Measurements from ENCODE around the gene ACSF2. TPM values are rescaled to one million over a fixed set of nuclear protein-coding genes. Genes with fewer than 3 reads are reported as not detected.

ACSF2 gene
- total RNA-seq, 1 donor from 2014 or later = 17.9 TPM

- no peak for ATAC-seq (ENCODE audit: low read depth)
- Mint-ChIP-seq H3K4me1 (peaks cover 39% of the 10 kb centered on the region), H3K36me3 (ENCODE audit: low read depth) (peaks cover 11% of the 10 kb centered on the region), H3K27ac (no peak overlapping the region), H3K9me3 (no peaks in the 10 kb centered on the region), H3K27me3 (peaks cover 10% of the 10 kb centered on the region), H3K4me3 (peak overlapping the region; percentile 53)
- no peak for DNase-seq
- TF ChIP-seq, protein P1, sequence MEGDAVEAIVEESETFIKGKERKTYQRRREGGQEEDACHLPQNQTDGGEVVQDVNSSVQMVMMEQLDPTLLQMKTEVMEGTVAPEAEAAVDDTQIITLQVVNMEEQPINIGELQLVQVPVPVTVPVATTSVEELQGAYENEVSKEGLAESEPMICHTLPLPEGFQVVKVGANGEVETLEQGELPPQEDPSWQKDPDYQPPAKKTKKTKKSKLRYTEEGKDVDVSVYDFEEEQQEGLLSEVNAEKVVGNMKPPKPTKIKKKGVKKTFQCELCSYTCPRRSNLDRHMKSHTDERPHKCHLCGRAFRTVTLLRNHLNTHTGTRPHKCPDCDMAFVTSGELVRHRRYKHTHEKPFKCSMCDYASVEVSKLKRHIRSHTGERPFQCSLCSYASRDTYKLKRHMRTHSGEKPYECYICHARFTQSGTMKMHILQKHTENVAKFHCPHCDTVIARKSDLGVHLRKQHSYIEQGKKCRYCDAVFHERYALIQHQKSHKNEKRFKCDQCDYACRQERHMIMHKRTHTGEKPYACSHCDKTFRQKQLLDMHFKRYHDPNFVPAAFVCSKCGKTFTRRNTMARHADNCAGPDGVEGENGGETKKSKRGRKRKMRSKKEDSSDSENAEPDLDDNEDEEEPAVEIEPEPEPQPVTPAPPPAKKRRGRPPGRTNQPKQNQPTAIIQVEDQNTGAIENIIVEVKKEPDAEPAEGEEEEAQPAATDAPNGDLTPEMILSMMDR (IDR thresholded peaks at IDR 0.05) = no peak
- intact Hi-C loops (cut with micrococcal nuclease) = no loop called here
- CTCF ChIA-PET = interaction anchor here (1.1 kb wide), 1 partner anchor 70 kb away, joined by 3 read pairs; the partner anchor contains the start of gene LRRC59
- POLR2A ChIA-PET = interaction anchor here (1.1 kb wide), 1 partner anchor 11 kb away, joined by 5 read pairs; no protein-coding TSS in a partner anchor
These were observed 41.3 kb downstream of the ACSF2 start for GRCh38 chr17:50467114-50467854.

DNA sequence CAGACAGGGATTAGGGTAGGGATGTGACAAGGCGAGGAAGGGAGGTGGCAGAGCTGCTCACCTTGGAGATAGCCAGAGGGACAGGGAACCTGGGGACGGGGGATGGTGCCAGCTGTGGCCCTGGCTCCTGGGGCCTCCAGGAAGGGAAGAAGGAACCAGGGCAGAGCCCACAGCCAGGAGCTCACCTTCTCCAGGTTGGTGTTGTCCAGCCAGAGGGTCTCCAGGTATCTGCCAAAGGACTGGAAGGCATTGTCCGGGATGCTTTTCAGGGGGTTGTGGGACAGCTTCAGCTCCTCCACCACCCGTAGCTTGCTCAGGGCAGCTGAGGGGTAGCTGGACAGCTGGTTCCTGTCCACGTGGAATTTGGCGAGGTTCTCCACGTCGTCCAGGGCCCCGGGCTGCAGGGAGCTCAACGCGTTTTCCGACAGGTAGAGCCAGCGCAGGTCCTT lies 41.9 kb downstream of the ACSF2 start:
- no peak overlapping the region for H3K27ac Mint-ChIP-seq
- H3K27me3 Mint-ChIP-seq = peaks cover 10% of the 10 kb centered on the region
- POLR2A ChIA-PET = interaction anchor here (0.5 to 1.1 kb wide), 2 partner anchors 10 to 46 kb away, joined by 5 to 7 read pairs; no protein-coding TSS in a partner anchor

GRCh38 chr17:50468304-50469207 lies 42.5 kb downstream of the ACSF2 start, which contains the start of gene CHAD:
CHAD (minus strand) TSS chr17:50468880; CDS start chr17:50468813, 67 bp downstream.
- ATAC-seq (ENCODE audit: low read depth) (peak; percentile 66), DNase-seq (no peak)
- Mint-ChIP-seq H3K4me3 (peak within 1 kb of the TSS; percentile 53), H3K36me3 (ENCODE audit: low read depth) (peaks cover 16% of the 10 kb centered on the region), H3K9me3 (no peaks in the 10 kb centered on the region), H3K27ac (no peak within 1 kb of the TSS), H3K27me3 (peaks cover 10% of the 10 kb centered on the region), H3K4me1 (peaks cover 39% of the 10 kb centered on the region)
- intact Hi-C loops (cut with micrococcal nuclease) = no loop called here
- TF ChIP-seq, protein P1 (IDR thresholded peaks at IDR 0.05) = no peak
- POLR2A ChIA-PET = interaction anchor here (0.5 to 1.1 kb wide), 2 partner anchors 10 to 47 kb away, joined by 5 to 7 read pairs; no protein-coding TSS in a partner anchor
- CTCF ChIA-PET = interaction anchor here (1.1 kb wide), 1 partner anchor 71 kb away, joined by 3 read pairs; the partner anchor contains the start of gene LRRC59

More for the DNA sequence above, 41.9 kb downstream of the ACSF2 start:
- CTCF ChIA-PET = interaction anchor here (1.1 kb wide), 1 partner anchor 71 kb away, joined by 3 read pairs; the partner anchor contains the start of gene LRRC59
- intact Hi-C loops (cut with micrococcal nuclease) = no loop called here
- peaks cover 12% of the 10 kb centered on the region for H3K36me3 Mint-ChIP-seq (ENCODE audit: low read depth)
- DNase-seq = no peak
- no peak for ATAC-seq (ENCODE audit: low read depth)
- H3K4me1 Mint-ChIP-seq = peaks cover 39% of the 10 kb centered on the region
- H3K9me3 Mint-ChIP-seq = no peaks in the 10 kb centered on the region
- peak overlapping the region; percentile 53 for H3K4me3 Mint-ChIP-seq
- TF ChIP-seq, protein P1 (IDR thresholded peaks at IDR 0.05) = no peak

DNA sequence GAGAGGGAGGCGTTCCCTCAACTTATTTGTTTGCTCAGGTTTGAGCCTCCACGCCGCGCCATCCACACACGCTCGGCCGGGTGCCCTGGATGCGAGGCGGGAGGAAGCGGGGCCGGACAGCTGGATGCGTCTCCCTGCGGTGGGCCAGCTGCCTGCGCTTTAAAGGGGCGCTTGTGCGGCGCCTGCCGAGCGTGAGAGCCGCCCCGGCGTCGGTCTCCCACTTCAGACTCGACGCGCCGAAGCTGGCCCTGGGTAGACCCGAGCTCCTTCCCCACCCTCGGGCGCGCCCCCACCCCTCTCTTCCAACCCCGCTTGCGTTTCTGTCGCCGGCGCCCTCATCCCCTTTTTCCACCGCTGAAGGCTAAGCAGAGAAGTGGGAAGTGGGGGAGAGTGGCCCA lies 43.2 kb downstream of the ACSF2 start:
- CTCF ChIA-PET = no interaction called here
- TF ChIP-seq, protein P1 (IDR thresholded peaks at IDR 0.05) = no peak
- POLR2A ChIA-PET = no interaction called here
- H3K4me3 Mint-ChIP-seq = peak overlapping the region; percentile 11
- H3K4me1 Mint-ChIP-seq = peaks cover 37% of the 10 kb centered on the region
- DNase-seq (no peak), ATAC-seq (ENCODE audit: low read depth) (peak; percentile 17)
- no peaks in the 10 kb centered on the region for H3K9me3 Mint-ChIP-seq
- H3K27ac Mint-ChIP-seq = no peak overlapping the region
- intact Hi-C loops (cut with micrococcal nuclease) = no loop called here
- H3K36me3 Mint-ChIP-seq (ENCODE audit: low read depth) = peaks cover 18% of the 10 kb centered on the region
- peaks cover 10% of the 10 kb centered on the region for H3K27me3 Mint-ChIP-seq

All from activated B cell treated with CpG ODN at 0.5 μM for 24 hours (primary cell).